ENCODE measurements around the gene ATG5.

ATG5 gene

DNA sequence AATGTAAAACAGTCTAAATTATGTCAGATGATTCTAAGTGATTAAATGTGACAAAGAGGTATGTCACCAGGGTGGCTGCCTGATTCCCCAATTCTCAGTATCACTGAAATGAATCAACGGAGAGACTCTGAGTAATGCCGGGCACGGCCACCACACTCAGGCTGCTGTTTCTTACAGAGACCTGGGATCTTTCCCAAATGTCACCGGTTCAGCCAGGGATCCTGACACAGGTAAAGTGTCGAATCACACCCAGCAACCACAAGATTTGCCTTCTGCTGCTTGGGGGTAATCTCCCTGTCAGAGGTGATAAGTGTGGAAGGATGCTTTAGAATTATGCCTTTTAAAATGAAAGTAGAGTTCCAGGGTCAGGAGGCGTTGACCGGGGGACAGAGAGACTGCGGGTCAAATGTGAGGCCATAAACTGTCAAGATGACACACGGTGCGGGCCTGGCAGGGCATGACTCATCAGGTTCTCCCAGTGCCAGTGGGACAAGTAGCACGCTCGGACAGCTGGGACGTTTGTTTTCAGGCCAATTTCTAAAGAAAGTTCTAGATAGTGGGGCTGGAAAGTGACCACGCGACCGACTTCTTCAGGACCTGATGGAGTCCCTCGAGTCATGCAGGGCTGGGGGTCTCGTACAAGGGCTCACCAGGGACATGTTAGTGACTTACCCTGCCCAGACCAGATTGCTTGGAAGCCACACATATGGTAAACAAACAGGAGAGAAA lies 190.5 kb downstream of the ATG5 start (continued):
- TF ChIP-seq, protein P1, sequence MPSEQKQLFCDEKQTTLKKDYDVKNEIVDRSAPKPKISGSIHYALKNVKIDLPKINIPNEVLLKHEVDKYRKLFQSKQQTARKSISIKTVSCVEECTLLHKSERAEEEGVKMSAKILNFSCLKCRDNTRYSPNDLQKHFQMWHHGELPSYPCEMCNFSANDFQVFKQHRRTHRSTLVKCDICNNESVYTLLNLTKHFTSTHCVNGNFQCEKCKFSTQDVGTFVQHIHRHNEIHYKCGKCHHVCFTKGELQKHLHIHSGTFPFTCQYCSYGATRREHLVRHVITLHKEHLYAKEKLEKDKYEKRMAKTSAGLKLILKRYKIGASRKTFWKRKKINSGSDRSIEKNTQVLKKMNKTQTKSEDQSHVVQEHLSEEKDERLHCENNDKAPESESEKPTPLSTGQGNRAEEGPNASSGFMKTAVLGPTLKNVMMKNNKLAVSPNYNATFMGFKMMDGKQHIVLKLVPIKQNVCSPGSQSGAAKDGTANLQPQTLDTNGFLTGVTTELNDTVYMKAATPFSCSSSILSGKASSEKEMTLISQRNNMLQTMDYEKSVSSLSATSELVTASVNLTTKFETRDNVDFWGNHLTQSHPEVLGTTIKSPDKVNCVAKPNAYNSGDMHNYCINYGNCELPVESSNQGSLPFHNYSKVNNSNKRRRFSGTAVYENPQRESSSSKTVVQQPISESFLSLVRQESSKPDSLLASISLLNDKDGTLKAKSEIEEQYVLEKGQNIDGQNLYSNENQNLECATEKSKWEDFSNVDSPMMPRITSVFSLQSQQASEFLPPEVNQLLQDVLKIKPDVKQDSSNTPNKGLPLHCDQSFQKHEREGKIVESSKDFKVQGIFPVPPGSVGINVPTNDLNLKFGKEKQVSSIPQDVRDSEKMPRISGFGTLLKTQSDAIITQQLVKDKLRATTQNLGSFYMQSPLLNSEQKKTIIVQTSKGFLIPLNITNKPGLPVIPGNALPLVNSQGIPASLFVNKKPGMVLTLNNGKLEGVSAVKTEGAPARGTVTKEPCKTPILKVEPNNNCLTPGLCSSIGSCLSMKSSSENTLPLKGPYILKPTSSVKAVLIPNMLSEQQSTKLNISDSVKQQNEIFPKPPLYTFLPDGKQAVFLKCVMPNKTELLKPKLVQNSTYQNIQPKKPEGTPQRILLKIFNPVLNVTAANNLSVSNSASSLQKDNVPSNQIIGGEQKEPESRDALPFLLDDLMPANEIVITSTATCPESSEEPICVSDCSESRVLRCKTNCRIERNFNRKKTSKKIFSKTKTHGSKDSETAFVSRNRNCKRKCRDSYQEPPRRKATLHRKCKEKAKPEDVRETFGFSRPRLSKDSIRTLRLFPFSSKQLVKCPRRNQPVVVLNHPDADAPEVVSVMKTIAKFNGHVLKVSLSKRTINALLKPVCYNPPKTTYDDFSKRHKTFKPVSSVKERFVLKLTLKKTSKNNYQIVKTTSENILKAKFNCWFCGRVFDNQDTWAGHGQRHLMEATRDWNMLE (tag by site-specific recombination; conservative IDR thresholded peaks at IDR 0.05; ENCODE audit: low read depth): no peak
- no peak for TF ChIP-seq ZNF404 (tag by site-specific recombination; IDR thresholded peaks at IDR 0.05)
- TF ChIP-seq ZNF791 (tag by site-specific recombination; IDR thresholded peaks at IDR 0.05): no peak
- TF ChIP-seq SALL2 (tag by site-specific recombination; IDR thresholded peaks at IDR 0.05; ENCODE audit: borderline replicate concordance): no peak
- TF ChIP-seq ZNF624 (tag by site-specific recombination; IDR thresholded peaks at IDR 0.05): no peak
- TF ChIP-seq ZXDB (tag by site-specific recombination; IDR thresholded peaks at IDR 0.05): no peak

Data from HEK293 (cell line).